Uterus (tissue), 4 donors: ENCODE measurements around the gene ZDHHC6. TPM values are rescaled to one million over a fixed set of nuclear protein-coding genes. Genes with fewer than 3 reads are reported as not detected.

Experiments
- DNase-seq, 2 donors: peaks; one replicate each; pipeline ENCODE4 v3.0.0-alpha.2; 2019 to 2020
- H3K27ac ChIP-seq, 2 donors: fragments of 200-600 bp; sonication (generic); 1 replicate in 1 of 2; 2 replicates in 1 of 2; pipeline ENCODE4 v1.5.1; 2016 to 2018
- H3K27me3 ChIP-seq, 2 donors: fragments of 200-600 bp; sonication (generic); one replicate each; pipeline ENCODE4 v1.5.1; 2018 to 2019; ENCODE audit warnings: control low read depth in 1 of 2
- H3K36me3 ChIP-seq, 2 donors: fragments of 200-600 bp; sonication (generic); one replicate each; pipeline ENCODE4 v1.5.1; 2019; ENCODE audit warnings: control low read depth in 1 of 2
- H3K4me1 ChIP-seq, 2 donors: fragments of 200-600 bp; sonication (generic); one replicate each; pipeline ENCODE4 v1.5.1; 2018 to 2019; ENCODE audit warnings: control low read depth in 1 of 2
- H3K4me3 ChIP-seq, 2 donors: fragments of 200-600 bp; sonication (generic); 1 replicate in 1 of 2; 2 replicates in 1 of 2; pipeline ENCODE4 v1.5.1; 2018 to 2019; ENCODE audit warnings: mild to moderate bottlenecking in 1 of 2
- H3K9me3 ChIP-seq, 2 donors: fragments of 200-600 bp; sonication (generic); one replicate each; pipeline ENCODE4 v1.5.1; 2019; ENCODE audit warnings: control low read depth in 1 of 2
- POLR2A ChIP-seq, 2 donors: fragments of 450-650 bp; IDR thresholded peaks; one replicate each; pipeline ENCODE4 v1.6.1; 2016; ENCODE audit warnings: antibody characterized with exemption in 2 of 2, mild to moderate bottlenecking in 1 of 2, moderate library complexity in 1 of 2
- intact Hi-C: fragments of 100-400 bp; cut with DNase I; formaldehyde crosslinking; loops from one replicate; pipeline ENCODE4 v1.15.1; 2023; ENCODE audit warnings: low total_unique reads
- total RNA-seq, 4 donors: library from RNA; depleted of rRNA in 3 of 4; stranded (reverse); fragments of >200 nt in 3 of 4; gene quantifications; one replicate each; pipeline versions ENCODE4 v1.1.0 to v1.2.4, GENCODE V29; 2014 to 2023
- TF ChIP-seq, protein P1 (sequence below), 4 experiments: fragments of 200-600 bp in 2 of 4; fragments of 450-650 bp in 2 of 4; sonication (generic) in 2 of 4; IDR thresholded peaks; one replicate each; pipeline ENCODE4 v1.5.1; 2016 to 2019; ENCODE audit warnings: antibody characterized with exemption in 4 of 4, mild to moderate bottlenecking in 2 of 4, moderate library complexity in 1 of 4
- donor health status: DM: yes; HTN: yes; CAD: no.

Gene ZDHHC6
- total RNA-seq, 4 donors from 2014 or later: 22.9 to 89.7 (median 39.9) TPM

DNA sequence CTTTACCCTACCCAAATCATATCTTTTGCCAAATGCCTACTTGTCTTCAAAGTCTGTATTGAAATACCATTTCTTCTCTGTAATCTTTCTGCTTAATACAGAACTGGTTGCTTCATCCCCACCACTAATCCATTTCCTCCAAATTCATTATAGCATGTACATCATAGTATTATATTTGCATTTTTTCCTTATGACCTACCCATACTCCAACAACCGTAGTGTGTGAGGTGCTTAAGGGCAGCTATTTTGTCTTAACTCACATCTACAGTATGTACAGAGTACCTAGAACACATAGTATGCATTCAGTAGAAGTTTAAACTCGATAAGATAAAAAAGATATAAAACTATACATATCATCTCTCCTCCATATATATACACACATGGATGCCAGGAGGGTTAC is 49.1 kb downstream of the ZDHHC6 start:
- TF ChIP-seq POLR2A (IDR thresholded peaks at IDR 0.05): no peak
- TF ChIP-seq, protein P1, sequence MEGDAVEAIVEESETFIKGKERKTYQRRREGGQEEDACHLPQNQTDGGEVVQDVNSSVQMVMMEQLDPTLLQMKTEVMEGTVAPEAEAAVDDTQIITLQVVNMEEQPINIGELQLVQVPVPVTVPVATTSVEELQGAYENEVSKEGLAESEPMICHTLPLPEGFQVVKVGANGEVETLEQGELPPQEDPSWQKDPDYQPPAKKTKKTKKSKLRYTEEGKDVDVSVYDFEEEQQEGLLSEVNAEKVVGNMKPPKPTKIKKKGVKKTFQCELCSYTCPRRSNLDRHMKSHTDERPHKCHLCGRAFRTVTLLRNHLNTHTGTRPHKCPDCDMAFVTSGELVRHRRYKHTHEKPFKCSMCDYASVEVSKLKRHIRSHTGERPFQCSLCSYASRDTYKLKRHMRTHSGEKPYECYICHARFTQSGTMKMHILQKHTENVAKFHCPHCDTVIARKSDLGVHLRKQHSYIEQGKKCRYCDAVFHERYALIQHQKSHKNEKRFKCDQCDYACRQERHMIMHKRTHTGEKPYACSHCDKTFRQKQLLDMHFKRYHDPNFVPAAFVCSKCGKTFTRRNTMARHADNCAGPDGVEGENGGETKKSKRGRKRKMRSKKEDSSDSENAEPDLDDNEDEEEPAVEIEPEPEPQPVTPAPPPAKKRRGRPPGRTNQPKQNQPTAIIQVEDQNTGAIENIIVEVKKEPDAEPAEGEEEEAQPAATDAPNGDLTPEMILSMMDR (IDR thresholded peaks at IDR 0.05): no peak
- H3K4me3 ChIP-seq: no peak overlapping the region
- intact Hi-C loops: no loop called here
- H3K9me3 ChIP-seq: no peaks in the 10 kb centered on the region
- H3K27ac ChIP-seq: no peak overlapping the region
- DNase-seq: no peak
- H3K27me3 ChIP-seq: no peaks in the 10 kb centered on the region
- no peaks in the 10 kb centered on the region for H3K4me1 ChIP-seq
- H3K36me3 ChIP-seq: no peaks in the 10 kb centered on the region

DNA sequence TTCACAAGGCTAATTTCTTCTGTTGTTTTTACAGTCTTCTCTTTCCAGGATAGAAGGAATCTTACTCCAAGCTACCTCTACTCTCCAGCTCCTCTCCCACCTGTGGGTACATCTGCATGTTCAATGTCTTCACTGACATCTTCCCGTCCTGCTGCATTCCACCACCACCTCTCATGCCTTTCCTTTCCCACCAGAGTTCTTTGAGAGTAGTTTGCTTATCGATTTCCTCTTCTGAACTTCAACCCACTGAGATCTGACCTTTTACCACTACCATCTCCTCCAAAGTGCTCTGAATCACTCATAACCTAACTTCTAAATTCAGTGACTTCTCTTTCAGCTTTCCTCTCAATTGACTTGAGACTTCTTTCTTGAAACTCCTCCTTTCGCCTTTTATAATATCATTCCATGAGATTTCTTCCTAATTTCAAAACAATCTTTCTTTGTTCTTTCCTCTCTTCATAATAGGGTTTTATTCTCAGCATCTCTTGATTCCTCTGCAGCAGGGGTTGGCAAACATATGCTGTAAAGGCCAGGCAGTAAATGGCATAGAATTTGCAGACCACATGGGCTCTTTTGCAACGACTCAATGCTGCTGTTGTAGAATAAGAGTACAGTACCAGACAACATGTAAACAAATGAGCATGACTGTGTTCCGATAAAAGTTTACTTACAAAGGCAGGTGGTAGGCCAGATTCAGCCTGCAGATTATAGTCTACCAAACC is 50.7 kb downstream of the ZDHHC6 start:
- intact Hi-C loops: no loop called here
- H3K27me3 ChIP-seq: no peaks in the 10 kb centered on the region
- no peaks in the 10 kb centered on the region for H3K9me3 ChIP-seq
- H3K4me3 ChIP-seq: no peak overlapping the region
- no peak for TF ChIP-seq POLR2A (IDR thresholded peaks at IDR 0.05)
- TF ChIP-seq, protein P1 (IDR thresholded peaks at IDR 0.05): no peak
- H3K27ac ChIP-seq: no peak overlapping the region
- no peak for DNase-seq
- no peaks in the 10 kb centered on the region for H3K4me1 ChIP-seq
- no peaks in the 10 kb centered on the region for H3K36me3 ChIP-seq

DNA sequence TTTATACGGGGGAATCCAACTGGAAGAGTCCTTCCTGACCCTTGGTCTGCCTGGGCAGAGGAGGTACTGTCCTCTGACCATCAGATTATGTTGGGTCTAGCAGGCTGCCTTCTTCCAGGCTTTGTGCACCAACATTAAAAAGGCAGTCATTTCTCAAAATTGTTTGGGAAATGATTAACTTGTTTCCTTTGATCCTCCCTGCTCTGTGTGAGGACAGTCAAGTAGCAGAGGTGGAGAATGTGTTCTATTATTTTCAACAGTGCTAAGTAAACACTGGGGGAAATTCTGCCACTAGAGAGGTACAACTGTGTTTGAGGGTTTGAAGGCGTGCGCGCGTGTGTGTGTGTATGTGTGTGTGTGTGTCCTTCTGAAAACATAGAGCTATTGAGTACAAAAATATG is 52.2 kb downstream of the ZDHHC6 start:
- Histone ChIP-seq H3K9me3 (no peaks in the 10 kb centered on the region), H3K4me1 (no peaks in the 10 kb centered on the region), H3K27me3 (no peaks in the 10 kb centered on the region), H3K4me3 (no peak overlapping the region), H3K27ac (no peak overlapping the region), H3K36me3 (no peaks in the 10 kb centered on the region)
- DNase-seq: no peak
- intact Hi-C loops: no loop called here
- TF ChIP-seq POLR2A (IDR thresholded peaks at IDR 0.05): no peak
- TF ChIP-seq, protein P1 (IDR thresholded peaks at IDR 0.05): no peak

DNA sequence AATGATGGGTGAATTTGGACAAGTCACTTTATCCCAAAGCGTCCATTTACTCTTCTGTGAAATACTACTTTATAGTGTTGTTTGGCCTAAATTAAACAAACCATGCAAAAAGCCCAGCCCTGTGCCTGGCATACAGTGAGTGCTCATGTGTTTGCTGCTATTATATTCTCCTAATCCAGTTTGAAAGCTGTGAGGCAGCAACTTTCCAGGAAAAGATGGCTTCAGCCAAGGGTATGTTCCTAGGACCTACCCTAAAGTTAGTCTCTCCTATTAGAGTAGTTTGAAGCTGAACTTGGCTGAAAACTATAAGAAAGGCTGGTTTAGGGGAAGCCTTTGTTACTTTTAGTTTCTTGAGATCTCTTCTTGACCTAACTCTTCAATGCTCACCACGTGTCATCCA is 52.9 kb downstream of the ZDHHC6 start:
- no peak for DNase-seq
- Histone ChIP-seq H3K9me3 (no peaks in the 10 kb centered on the region), H3K4me1 (no peaks in the 10 kb centered on the region), H3K36me3 (no peaks in the 10 kb centered on the region), H3K27me3 (no peaks in the 10 kb centered on the region), H3K4me3 (no peak overlapping the region), H3K27ac (no peak overlapping the region)
- intact Hi-C loops: no loop called here
- TF ChIP-seq POLR2A (IDR thresholded peaks at IDR 0.05): no peak
- TF ChIP-seq, protein P1 (IDR thresholded peaks at IDR 0.05): no peak

- intact Hi-C loops: no loop called here
- H3K9me3 ChIP-seq: no peaks in the 10 kb centered on the region
- DNase-seq: no peak
- H3K4me3 ChIP-seq: no peak overlapping the region
- TF ChIP-seq, protein P1 (IDR thresholded peaks at IDR 0.05): no peak
- no peak for TF ChIP-seq POLR2A (IDR thresholded peaks at IDR 0.05)
- H3K36me3 ChIP-seq: no peaks in the 10 kb centered on the region
- H3K4me1 ChIP-seq: no peaks in the 10 kb centered on the region
- no peaks in the 10 kb centered on the region for H3K27me3 ChIP-seq
- no peak overlapping the region for H3K27ac ChIP-seq
These were observed 53.4 kb downstream of the ZDHHC6 start for GRCh38 chr10:112393341-112393740.
